K562 (cell line): ENCODE results near the gene RTL1. TPM values are rescaled to one million over a fixed set of nuclear protein-coding genes. Genes with fewer than 3 reads are reported as not detected.

Experiments used
- CTCF ChIP-seq, 3 experiments: IDR thresholded peaks in 2 of 3; conservative IDR thresholded peaks in 1 of 3; 2 replicates each; pipeline ENCODE4 v1.5.1; 2011 to 2012; ENCODE audit warnings: low read length in 3 of 3, mild to moderate bottlenecking in 3 of 3, control low read depth in 2 of 3, improper control_type of control experiment in 1 of 3, inconsistent platforms in 1 of 3, low read depth in 1 of 3, mixed read lengths in 1 of 3, moderate library complexity in 1 of 3; ENCODE audit not compliant: insufficient read depth in 2 of 3
- MEIS2 ChIP-seq: fragments of 450-650 bp; IDR thresholded peaks from 2 replicates; pipeline ENCODE4 v1.6.1; 2014; ENCODE audit warnings: mild to moderate bottlenecking; ENCODE audit not compliant: partially characterized antibody
- TAF9B ChIP-seq: fragments of 450-650 bp; IDR thresholded peaks from 2 replicates; pipeline ENCODE4 v1.6.1; 2018; ENCODE audit warnings: mild to moderate bottlenecking; ENCODE audit not compliant: partially characterized antibody
- ZBTB1 ChIP-seq: sonication (generic); formaldehyde crosslinking; IDR thresholded peaks from 2 replicates; pipeline ENCODE4 v1.8.1; 2023; ENCODE audit warnings: missing genetic modification reagents, low read depth, mild to moderate bottlenecking, borderline replicate concordance
- ZNF584 ChIP-seq: fragments of 200-800 bp; sonication (Bioruptor generic); IDR thresholded peaks from 2 replicates; pipeline ENCODE4 v1.6.1; 2016; ENCODE audit warnings: low read depth, mild to moderate bottlenecking, missing genetic modification characterization, missing compliant biosample characterization
- polyA plus RNA-seq, 8 experiments: library from polyadenylated mRNA; depleted of rRNA in 4 of 8; stranded (reverse) in 5 of 8; unstranded in 3 of 8; fragments of >200 nt; fragmentation: Nextera tagmentation in 2 of 8; fragmentation: Illumina TruSeq in 1 of 8; extraction: Ambion mirVana in 2 of 8; extraction: Trizol in 1 of 8; gene quantifications; 2 replicates each; pipeline versions ENCODE4 v1.2.1 to v1.2.3, GENCODE V29; 2011 to 2014; ENCODE audit warnings: inconsistent platforms in 1 of 8, missing spikeins in 1 of 8
- total RNA-seq, 7 experiments: library from RNA; depleted of rRNA in 6 of 7; stranded (reverse); fragments of >200 nt in 6 of 7; fragmentation: Illumina TruSeq in 2 of 7; extraction: Trizol in 2 of 7; gene quantifications; 2 replicates each; pipeline versions ENCODE4 v1.2.1 to v1.2.3, GENCODE V29; 2011 to 2021; ENCODE audit warnings: low replicate concordance in 1 of 7

RTL1 gene
- total and polyA plus RNA-seq, 9 of the 15 experiments (the other 6 are each of a cell fraction or from before 2014, with no cell fraction given), result not detected

GRCh38 chr14:100872259-100873095 lies 31.0 kb downstream of the RTL1 start (continued):
- no peak for TF ChIP-seq MEIS2
- TF ChIP-seq ZNF584 (CRISPR knock-in tag), result no peak
- no peak for TF ChIP-seq TAF9B
- TF ChIP-seq CTCF (IDR thresholded peaks at IDR 0.05 in 2 of 3, conservative IDR thresholded peaks at IDR 0.05 in 1 of 3; ENCODE audit: insufficient read depth in 2 of 3, low read depth in 1 of 3, low read length in 3 of 3), result no peak
- TF ChIP-seq ZBTB1 (CRISPR knock-in tag), result no peak
